Measurements from ENCODE around the gene CYLD. TPM values are rescaled to one million over a fixed set of nuclear protein-coding genes. Genes with fewer than 3 reads are reported as not detected.

The CYLD gene
- total and polyA plus RNA-seq, 8 donors, result 27.1 to 52.1 (median 30.3) TPM

DNA sequence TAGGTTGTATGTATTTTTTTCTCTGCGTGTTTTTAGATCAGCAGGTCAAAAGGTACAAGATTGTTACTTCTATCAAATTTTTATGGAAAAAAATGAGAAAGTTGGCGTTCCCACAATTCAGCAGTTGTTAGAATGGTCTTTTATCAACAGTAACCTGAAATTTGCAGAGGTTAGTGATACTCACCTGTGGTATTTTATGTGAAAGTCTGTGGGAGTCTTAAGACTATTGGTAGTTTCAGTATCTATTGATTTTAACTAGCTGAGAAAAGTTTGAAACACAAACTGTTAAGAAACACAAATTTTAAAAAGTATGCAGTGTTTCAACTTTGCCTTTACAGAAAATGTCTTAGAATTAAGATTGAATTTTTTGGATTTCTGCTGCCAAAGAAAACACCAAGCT is 49.6 kb downstream of the CYLD start:
- peaks cover 0 to 71% of the 10 kb centered on the region in 2 donors for H3K36me3 ChIP-seq
- no peak for ATAC-seq
- TF ChIP-seq, protein P1, sequence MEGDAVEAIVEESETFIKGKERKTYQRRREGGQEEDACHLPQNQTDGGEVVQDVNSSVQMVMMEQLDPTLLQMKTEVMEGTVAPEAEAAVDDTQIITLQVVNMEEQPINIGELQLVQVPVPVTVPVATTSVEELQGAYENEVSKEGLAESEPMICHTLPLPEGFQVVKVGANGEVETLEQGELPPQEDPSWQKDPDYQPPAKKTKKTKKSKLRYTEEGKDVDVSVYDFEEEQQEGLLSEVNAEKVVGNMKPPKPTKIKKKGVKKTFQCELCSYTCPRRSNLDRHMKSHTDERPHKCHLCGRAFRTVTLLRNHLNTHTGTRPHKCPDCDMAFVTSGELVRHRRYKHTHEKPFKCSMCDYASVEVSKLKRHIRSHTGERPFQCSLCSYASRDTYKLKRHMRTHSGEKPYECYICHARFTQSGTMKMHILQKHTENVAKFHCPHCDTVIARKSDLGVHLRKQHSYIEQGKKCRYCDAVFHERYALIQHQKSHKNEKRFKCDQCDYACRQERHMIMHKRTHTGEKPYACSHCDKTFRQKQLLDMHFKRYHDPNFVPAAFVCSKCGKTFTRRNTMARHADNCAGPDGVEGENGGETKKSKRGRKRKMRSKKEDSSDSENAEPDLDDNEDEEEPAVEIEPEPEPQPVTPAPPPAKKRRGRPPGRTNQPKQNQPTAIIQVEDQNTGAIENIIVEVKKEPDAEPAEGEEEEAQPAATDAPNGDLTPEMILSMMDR (IDR thresholded peaks at IDR 0.05), result no peak
- H3K9me3 ChIP-seq, result no peaks in the 10 kb centered on the region
- no peaks in the 10 kb centered on the region for H3K27me3 ChIP-seq
- no peak overlapping the region for H3K27ac ChIP-seq
- H3K4me3 ChIP-seq, result no peak overlapping the region
- intact Hi-C loops (cut with DNase I), result no loop called here
- DNase-seq, result no peak
- H3K4me1 ChIP-seq, result no peaks in the 10 kb centered on the region

DNA sequence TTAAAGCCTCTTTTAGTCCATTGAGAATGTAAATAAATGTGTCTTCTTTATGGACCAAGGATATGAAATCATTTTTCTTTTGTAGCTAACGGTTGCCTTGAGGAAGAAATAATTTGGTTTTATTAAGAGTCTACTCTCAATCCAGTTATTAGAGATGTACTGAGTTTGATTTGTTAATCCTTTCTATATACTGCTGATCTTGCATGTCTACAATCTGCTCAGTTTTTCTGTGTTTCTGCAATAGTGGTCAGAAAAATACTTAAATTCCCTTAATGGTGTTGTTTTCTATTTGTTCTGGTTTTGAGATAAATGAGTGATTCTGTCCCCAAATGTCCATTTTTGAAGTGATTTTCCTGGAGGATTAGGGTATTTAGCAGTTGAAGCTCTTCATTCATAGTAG is 54.9 kb downstream of the CYLD start:
- H3K36me3 ChIP-seq, result peaks cover 0 to 79% of the 10 kb centered on the region in 2 donors

DNA sequence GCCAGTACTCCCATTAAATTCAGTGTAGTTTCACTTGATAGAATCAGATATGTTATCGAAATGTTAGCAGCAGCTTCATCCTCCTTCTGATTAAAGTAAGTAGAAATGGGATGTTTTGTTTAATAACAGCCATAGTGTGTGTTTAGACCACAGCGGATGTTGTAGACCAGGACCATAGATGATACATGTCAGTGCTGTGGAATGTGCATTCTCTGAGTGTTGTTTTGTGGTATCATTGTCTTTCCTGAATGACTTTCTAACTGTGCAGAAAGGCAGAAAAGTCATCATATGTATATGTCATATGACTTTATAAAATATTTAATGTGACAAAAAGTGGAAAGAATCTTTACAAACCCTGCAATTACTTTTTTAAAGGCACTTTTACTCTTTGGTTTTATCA is 55.6 kb downstream of the CYLD start:
- no peaks in the 10 kb centered on the region for H3K9me3 ChIP-seq
- no peaks in the 10 kb centered on the region for H3K4me1 ChIP-seq
- no peak overlapping the region for H3K4me3 ChIP-seq
- peaks cover 0 to 73% of the 10 kb centered on the region in 2 donors for H3K36me3 ChIP-seq
- no peak for ATAC-seq
- no peak for DNase-seq
- intact Hi-C loops (cut with DNase I), result no loop called here
- H3K27me3 ChIP-seq, result no peaks in the 10 kb centered on the region
- TF ChIP-seq, protein P1 (IDR thresholded peaks at IDR 0.05), result no peak
- H3K27ac ChIP-seq, result no peak overlapping the region

More for the DNA sequence above, 54.9 kb downstream of the CYLD start:
- H3K9me3 ChIP-seq, result no peaks in the 10 kb centered on the region
- ATAC-seq (no peak), DNase-seq (no peak)
- no peaks in the 10 kb centered on the region for H3K27me3 ChIP-seq
- TF ChIP-seq, protein P1 (IDR thresholded peaks at IDR 0.05), result no peak
- no peak overlapping the region for H3K4me3 ChIP-seq
- intact Hi-C loops (cut with DNase I), result no loop called here
- no peak overlapping the region for H3K27ac ChIP-seq
- H3K4me1 ChIP-seq, result no peaks in the 10 kb centered on the region

DNA sequence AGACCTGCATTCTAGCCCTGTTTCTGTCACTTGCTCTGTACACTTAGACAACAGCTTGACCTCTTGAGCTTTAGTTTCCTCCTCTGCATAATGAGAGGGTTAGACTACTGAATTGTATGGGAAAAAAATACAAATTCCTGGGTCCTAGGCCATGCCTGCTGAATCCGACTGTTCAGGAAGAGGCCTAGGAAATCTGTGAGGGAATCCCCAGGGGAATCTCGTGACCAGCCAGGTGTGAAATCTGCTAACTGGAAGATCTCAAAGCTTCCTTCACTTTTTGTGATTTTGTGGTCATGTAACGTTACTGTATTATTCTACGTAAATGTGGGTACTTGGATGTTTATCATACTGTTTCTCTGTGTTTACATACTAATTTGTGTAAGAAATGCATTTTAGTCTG is 58.2 kb downstream of the CYLD start:
- no peaks in the 10 kb centered on the region for H3K4me1 ChIP-seq
- H3K4me3 ChIP-seq, result no peak overlapping the region
- peaks cover 0 to 46% of the 10 kb centered on the region in 2 donors for H3K36me3 ChIP-seq
- TF ChIP-seq, protein P1 (IDR thresholded peaks at IDR 0.05), result no peak
- DNase-seq (no peak), ATAC-seq (no peak)
- intact Hi-C loops (cut with DNase I), result loop anchor here in 1 of 2 donors (10.0 kb wide), 2 partner anchors 125 to 425 kb away; no protein-coding TSS in a partner anchor
- no peak overlapping the region for H3K27ac ChIP-seq
- H3K27me3 ChIP-seq, result no peaks in the 10 kb centered on the region
- no peaks in the 10 kb centered on the region for H3K9me3 ChIP-seq

DNA sequence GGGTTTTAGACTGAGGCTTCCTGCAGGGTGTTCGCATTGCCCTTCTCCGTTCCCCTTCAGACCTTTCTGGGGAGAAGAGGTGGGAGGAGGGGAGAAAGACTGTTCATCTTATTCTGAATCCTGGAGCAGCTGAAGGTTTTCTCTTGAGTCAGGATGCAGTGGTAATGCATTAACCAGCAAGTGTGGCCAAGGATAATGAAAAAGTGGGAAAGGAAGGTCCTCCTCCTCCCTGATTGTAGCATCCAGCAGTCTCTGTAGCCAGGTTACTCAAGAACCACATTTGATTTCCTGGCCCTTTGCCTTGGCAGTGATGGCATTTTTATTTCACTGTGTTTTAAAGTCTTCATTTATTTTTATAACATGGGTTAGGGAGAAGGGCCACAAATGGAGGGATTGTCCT is 59.1 kb downstream of the CYLD start:
- intact Hi-C loops (cut with DNase I), result loop anchor here in 1 of 2 donors (10.0 kb wide), 2 partner anchors 126 to 426 kb away; no protein-coding TSS in a partner anchor

More for the DNA sequence above, 59.1 kb downstream of the CYLD start:
- DNase-seq (peak in 2 of 4 donors; percentile 3 to 6), ATAC-seq (no peak)
- H3K4me3 ChIP-seq, result no peak overlapping the region
- H3K36me3 ChIP-seq, result peaks cover 0 to 37% of the 10 kb centered on the region in 2 donors
- peaks cover 0 to 4% of the 10 kb centered on the region in 2 donors for H3K4me1 ChIP-seq
- H3K27me3 ChIP-seq, result no peaks in the 10 kb centered on the region
- no peaks in the 10 kb centered on the region for H3K9me3 ChIP-seq
- TF ChIP-seq, protein P1 (IDR thresholded peaks at IDR 0.05), result no peak
- no peak overlapping the region for H3K27ac ChIP-seq
